LNCaP clone FGC (cell line): ENCODE data around the gene SEC22C.

ENCODE experiments used
- DNase-seq: peaks from one replicate; pipeline ENCODE4 v3.0.0-alpha.2; 2011; ENCODE audit warnings: low read depth
- H3K4me3 ChIP-seq: 2 replicates; pipeline ENCODE4 v1.5.1; 2011; ENCODE audit warnings: mild to moderate bottlenecking, low read depth, low read length, control low read depth
- CTCF ChIP-seq: IDR thresholded peaks from 2 replicates; pipeline ENCODE4 v1.5.1; 2012; ENCODE audit warnings: mild to moderate bottlenecking; ENCODE audit not compliant: control insufficient read depth, insufficient read depth; ENCODE audit errors: extremely low read depth

The SEC22C gene

GRCh38 chr3:42513121-42513520, 68.6 kb downstream of the SEC22C start:
- DNase-seq, result no peak
- no peak overlapping the region for H3K4me3 ChIP-seq
- no peak for TF ChIP-seq CTCF

GRCh38 chr3:42511736-42512135, 70.0 kb downstream of the SEC22C start:
- no peak for TF ChIP-seq CTCF
- DNase-seq, result no peak
- H3K4me3 ChIP-seq, result no peak overlapping the region

- no peak for DNase-seq
- H3K4me3 ChIP-seq, result no peak overlapping the region
- no peak for TF ChIP-seq CTCF
These were observed 70.6 kb downstream of the SEC22C start for GRCh38 chr3:42511201-42511600.

- TF ChIP-seq CTCF, result no peak
- no peak for DNase-seq
- H3K4me3 ChIP-seq, result no peak overlapping the region
These were observed 71.4 kb downstream of the SEC22C start for GRCh38 chr3:42510325-42510724.

- TF ChIP-seq CTCF, result no peak
- H3K4me3 ChIP-seq, result no peak overlapping the region
- DNase-seq, result no peak
These were observed 72.7 kb downstream of the SEC22C start for GRCh38 chr3:42509111-42509510.

- no peak for TF ChIP-seq CTCF
- DNase-seq, result no peak
- no peak overlapping the region for H3K4me3 ChIP-seq
These were observed 73.2 kb downstream of the SEC22C start for GRCh38 chr3:42508562-42508961.

- DNase-seq, result no peak
- H3K4me3 ChIP-seq, result peak overlapping the region; percentile 27
- TF ChIP-seq CTCF, result 0 out of 2 replicates have a peak, but pooled peaks have one; percentile 6
These were observed 73.9 kb downstream of the SEC22C start for GRCh38 chr3:42507761-42508335.
